CD4-positive, alpha-beta T cell treated with Interleukin-6 at 100 ng/mL for 8 hours (primary cell): ENCODE results near the gene CNOT1.
"Not testable (repeated sequence)": the region's sequence is repeated elsewhere in the genome, so short reads cannot be mapped to it uniquely, and the experiment has no call there.

Source experiments
- DNase-seq: peaks from one replicate; pipeline ENCODE4 v3.0.0-alpha.2; 2020; ENCODE audit warnings: mixed read lengths, low spot score

CNOT1 gene

GRCh38 chr16:58502217-58502921 lies 127.3 kb downstream of the CNOT1 start:
- DNase-seq: no peak

- DNase-seq: peak; percentile 41
Observed at GRCh38 chr16:58501242-58502131, 128.1 kb downstream of the CNOT1 start.

- no peak for DNase-seq
Observed at GRCh38 chr16:58500430-58501241, 129.0 kb downstream of the CNOT1 start.

- peak; percentile 38 for DNase-seq
Observed at GRCh38 chr16:58499615-58500351, 129.8 kb downstream of the CNOT1 start, which contains the start of gene NDRG4. Gene NDRG4, plus strand, starts transcription at chr16:58500143. Its CDS starts 106 bp downstream, at chr16:58500249.

DNA sequence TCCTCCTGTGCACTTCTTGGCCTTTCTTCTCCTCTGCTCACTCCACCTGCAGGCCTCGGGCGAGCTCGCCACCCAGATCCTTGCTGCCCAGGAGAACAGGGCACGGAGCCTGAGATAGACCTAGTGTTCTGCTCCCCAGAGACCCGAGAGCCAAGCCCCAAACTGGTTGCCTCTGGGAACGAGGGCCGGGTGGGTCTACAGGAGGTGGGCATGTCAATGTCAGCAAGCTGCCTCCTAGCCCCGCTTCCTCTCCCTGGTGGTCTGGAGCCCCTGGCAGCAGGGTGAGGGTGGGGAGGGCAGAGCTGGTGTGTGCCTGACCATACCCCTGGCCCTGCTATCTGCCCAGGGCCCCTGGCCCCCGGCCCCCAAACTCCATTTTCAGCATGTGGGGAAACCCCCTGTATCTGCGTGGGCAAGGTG lies 130.5 kb downstream of the CNOT1 start:
- DNase-seq: no peak

DNA sequence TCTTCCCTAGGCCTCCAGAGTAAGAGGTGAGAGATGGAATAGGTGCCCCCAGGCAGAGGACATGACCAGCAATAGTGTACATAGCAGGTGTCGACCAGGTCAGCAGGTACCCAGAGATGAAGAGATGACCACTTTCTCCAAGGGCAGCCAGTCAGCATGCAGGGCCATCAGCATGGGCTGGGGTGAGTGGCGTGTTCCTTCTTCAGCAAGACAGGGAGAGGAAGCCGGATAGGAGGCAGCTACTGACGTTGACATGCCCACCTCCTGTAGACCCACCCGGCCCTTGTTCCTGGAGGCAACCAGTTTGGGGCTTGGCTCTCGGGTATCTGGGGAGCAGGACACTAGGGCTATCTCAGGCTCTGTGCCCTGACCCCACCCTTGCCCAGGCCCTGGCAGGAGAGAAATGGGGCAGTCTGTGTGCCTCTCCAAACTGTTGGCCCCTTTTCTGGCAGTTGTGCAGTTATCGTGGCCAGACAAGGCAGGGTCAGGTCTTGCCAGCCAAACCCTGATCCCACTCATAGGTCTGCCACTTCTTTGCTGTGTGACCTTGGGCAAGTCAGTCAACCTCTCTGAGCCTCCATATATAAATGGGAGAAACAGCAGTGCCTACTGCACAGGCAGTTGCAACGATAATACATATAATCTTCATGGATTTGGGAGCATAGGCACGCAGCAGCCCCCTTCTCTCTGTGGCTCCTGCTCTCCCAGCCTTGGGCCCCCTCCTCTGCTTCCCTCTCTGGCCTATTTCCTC lies 131.1 kb downstream of the CNOT1 start:
- DNase-seq: no peak

DNA sequence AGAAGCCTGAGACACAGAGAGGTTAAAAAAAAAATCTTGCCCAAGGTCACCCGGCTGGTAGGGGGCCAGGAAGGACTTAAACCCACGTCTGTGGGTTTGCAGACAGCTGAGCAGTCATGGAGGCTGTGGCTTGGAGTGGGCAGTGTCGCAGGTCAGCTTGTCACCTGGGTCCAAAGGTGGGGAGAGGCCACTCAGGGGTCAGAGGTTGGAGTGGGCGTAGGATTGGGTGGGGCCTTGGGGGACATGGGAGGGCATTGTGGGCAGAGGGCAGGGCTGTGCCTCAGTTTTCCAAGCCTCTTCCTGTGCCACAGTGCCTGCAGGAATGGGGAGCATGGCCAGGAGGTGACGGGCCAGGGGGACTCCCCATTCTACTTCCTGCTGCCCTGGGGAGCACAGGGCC lies 131.7 kb downstream of the CNOT1 start:
- no peak for DNase-seq

GRCh38 chr16:58497468-58497867 lies 132.2 kb downstream of the CNOT1 start:
- DNase-seq: no peak

DNA sequence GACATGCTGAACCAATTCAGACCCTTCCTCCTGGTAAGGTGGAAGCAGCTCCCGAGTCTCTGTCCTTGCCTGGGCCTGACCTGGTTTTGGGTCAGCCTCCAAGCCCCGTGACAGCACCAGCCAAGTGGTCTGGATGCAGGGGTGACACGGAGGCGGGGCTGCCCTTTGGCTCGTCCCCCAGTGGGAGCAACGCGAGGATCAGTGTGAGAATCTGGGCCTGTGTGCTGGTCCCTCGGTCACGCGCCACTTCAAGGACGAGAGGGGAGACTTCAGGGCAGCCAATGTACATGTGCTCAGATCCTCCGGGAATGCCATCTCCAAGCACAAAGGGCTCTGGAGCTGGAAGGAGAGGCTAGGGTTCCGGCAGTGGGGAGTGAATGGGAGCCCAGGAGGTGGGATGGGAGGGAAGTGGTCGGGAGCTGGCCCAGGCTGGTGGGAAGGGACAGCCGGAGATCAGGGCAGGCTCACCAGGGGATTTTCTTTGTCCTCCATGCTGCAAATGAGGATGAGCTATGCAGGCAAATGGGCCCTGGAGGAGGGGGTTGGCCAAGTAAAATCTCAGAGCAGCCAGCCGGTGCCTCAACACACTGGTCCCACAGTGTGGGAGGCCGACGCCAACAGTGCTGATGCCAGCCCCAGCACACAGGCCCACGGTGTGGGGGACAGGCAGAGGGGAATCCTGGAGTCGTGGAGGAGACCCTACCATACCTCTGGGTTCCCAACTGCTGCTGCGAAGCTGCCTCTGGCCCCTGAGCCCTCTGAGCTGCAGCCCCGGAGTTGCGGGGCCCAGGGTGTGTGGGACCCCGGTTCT lies 133.9 kb downstream of the CNOT1 start:
- no peak for DNase-seq

DNA sequence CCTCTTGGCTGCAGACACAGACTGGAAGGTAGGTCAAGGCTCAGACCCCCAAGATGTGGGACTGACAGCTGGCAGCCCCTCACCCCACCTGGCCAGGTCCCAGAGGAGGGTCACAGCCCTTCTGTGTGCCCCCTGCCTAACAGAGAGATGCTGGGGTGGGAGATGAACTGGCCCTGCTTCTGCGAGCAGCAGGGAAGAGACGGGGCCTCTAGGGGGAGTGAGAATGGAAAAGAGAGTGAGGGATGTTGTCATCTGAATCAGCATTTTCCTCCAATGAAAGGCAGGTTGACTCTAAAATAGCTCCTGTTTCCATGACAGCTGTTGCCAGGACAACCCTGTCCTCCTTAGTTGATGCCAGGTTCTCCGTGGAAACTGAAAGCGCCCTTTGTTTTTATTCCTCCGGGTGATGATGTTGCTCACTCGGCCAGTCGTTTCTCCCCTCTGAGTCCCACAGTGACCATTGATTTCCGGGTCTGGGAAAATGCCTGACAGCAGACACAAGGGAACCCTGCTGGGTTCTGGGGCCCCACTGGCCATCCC lies 134.6 kb downstream of the CNOT1 start:
- peak; percentile 23 for DNase-seq

- no peak for DNase-seq
Observed at GRCh38 chr16:58493756-58494431, 135.7 kb downstream of the CNOT1 start.

GRCh38 chr16:58492735-58493134 lies 136.9 kb downstream of the CNOT1 start:
- DNase-seq: no peak

DNA sequence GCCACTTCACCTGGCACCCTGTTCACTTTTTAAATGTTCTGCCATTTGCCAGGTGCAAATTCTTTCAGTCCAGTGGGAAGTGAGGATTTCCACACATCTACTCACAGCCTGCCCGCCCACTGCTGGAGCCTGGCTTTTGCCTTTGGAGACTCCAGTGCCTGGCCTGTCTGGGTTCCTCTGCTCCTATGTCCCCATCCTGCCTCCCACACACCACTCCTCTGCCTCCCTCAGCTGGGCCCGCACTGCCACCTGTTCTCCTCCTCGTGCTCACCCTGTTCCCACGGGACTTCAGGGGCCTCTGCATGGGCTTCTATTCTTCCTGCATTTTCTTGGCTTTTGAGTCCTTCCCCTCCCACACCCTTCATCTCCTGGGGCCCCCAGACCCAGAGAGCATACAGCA lies 137.6 kb downstream of the CNOT1 start:
- no peak for DNase-seq

- DNase-seq: not testable (repeated sequence)
Observed at GRCh38 chr16:58490539-58490938, 139.1 kb downstream of the CNOT1 start.

- no peak for DNase-seq
Observed at GRCh38 chr16:58490065-58490464, 139.6 kb downstream of the CNOT1 start.

DNA sequence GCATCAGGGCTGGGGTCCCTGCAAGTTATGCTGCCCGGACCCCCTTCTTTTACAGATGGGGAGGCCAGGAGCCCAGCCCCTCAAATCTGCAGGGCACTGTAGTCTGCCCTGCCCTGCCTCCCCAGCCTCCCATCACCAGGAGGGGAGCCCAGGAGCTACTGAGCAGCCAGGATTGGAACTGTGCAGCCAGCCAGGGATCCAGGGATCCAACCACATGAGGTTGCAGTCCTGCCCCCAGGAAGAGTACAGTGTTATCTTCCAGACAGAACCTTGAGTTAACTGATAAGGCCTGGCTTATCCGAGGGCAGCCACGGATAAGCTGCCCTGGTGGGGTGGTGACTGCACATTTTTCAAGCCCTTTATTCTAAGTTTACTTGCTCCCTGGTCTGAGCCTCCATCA lies 141.1 kb downstream of the CNOT1 start:
- DNase-seq: no peak

- DNase-seq: peak; percentile 63
Observed at GRCh38 chr16:58487566-58488351, 141.9 kb downstream of the CNOT1 start.

DNA sequence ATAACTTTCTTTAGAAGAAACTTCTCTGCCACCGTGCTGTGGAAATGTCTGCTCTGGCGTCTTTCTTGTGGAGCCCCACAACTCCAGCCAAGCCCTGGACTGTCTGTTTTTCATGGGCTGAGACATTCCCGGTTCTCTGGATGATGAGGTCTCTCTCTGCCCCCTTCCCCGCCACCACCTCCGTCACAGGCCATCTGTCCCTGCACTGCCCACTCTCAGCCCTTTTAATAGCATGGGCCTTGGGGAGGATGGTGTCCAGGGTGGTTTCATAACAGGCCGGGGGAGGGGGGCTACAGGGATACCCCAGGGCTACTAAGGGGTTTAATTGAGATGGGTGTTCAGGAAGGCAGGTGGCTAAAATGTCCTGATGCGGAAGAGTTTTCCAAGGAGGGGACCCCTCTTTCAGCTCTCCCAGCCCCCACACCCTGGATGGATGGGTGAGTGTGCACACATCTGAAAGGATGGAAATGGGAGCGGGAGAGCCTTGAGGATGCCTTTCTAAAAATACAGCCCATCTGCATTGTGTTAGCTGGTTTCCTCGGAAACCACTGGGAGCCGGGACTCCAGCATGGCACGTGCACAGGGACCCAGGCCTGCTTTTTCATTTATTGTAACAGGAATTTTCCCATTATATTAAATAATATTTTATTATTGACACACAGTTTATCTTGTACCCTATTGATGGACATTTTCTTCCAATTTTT lies 144.3 kb downstream of the CNOT1 start:
- no peak for DNase-seq
